Measurements from ENCODE around the gene EYA2. TPM values are rescaled to one million over a fixed set of nuclear protein-coding genes. Genes with fewer than 3 reads are reported as not detected.

Gene EYA2
- total RNA-seq, 4 donors from 2014 or later = 9.9 to 20.1 (median 13.8) TPM

DNA sequence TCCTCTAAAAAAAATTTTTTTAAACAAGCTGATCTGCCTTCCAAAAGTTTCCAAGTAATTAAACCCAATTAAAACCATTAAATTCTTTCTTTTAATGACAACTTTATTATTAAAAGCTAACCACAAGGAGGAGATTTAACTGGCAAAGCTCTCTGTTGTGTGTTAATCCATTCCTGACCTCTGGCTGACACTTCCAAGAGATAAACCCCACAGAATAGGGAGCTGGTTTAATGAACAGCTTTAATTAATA lies 230.8 kb downstream of the EYA2 start:
- H3K9me3 ChIP-seq = no peaks in the 10 kb centered on the region
- peaks cover 4 to 23% of the 10 kb centered on the region in 2 donors for H3K4me1 ChIP-seq
- no peak overlapping the region for H3K4me3 ChIP-seq (replicated peaks in 1 of 3)
- H3K27ac ChIP-seq = peak overlapping the region in 2 of 3 donors; percentile 43 to 47
- intact Hi-C loops (cut with DNase I) = no loop called here
- H3K36me3 ChIP-seq = no peaks in the 10 kb centered on the region
- H3K27me3 ChIP-seq = no peaks in the 10 kb centered on the region
- no peak for DNase-seq
- TF ChIP-seq, protein P1, sequence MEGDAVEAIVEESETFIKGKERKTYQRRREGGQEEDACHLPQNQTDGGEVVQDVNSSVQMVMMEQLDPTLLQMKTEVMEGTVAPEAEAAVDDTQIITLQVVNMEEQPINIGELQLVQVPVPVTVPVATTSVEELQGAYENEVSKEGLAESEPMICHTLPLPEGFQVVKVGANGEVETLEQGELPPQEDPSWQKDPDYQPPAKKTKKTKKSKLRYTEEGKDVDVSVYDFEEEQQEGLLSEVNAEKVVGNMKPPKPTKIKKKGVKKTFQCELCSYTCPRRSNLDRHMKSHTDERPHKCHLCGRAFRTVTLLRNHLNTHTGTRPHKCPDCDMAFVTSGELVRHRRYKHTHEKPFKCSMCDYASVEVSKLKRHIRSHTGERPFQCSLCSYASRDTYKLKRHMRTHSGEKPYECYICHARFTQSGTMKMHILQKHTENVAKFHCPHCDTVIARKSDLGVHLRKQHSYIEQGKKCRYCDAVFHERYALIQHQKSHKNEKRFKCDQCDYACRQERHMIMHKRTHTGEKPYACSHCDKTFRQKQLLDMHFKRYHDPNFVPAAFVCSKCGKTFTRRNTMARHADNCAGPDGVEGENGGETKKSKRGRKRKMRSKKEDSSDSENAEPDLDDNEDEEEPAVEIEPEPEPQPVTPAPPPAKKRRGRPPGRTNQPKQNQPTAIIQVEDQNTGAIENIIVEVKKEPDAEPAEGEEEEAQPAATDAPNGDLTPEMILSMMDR (IDR thresholded peaks at IDR 0.05) = peak in 1 of 6 experiments; percentile 21
- TF ChIP-seq POLR2A (IDR thresholded peaks at IDR 0.05) = no peak

DNA sequence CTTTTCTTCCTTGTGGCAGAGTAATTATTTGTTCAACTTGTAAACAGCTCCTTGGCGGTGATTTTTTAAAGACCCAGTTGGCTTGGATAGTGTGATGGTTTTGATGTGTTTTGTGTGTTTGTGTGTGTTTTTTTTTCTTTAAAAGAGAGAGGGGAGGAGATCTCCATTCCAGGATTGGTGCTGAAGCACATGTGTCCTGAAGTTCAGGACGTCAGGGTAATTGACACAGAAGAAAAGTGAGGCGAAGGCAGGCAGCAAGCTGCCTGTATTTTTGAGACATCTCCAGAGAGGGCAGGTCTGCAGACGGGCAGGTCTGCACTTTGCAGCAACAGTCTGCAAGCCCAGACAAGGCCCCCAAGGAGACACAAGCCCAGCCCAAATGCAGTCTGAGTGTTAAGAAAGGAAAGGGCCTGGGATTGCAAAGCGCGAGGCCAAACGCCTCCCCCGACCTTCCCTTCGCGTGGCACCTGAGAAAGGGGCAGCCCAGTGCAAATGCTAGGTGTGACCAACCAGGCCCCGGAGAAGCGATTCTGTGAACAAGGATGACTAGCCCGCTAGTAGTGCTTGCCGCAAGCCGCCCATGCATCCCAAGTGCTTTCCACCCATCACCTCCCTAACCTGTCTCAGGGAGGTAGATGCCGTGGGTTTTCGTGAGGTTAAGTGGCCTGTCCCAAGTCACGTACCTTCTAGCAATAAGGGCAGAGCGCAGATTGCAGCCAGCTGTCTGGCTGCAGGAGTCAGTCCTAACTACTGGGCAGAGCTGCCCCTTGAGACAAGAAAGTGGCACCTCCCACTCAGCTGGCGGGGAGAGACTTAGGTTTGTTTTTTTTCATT lies 231.3 kb downstream of the EYA2 start:
- Histone ChIP-seq H3K36me3 (no peaks in the 10 kb centered on the region), H3K9me3 (no peaks in the 10 kb centered on the region), H3K27me3 (no peaks in the 10 kb centered on the region), H3K4me1 (peaks cover 4 to 23% of the 10 kb centered on the region in 2 donors), H3K27ac (peak overlapping the region in 2 of 3 donors; percentile 43 to 47), H3K4me3 (replicated peaks in 1 of 3) (no peak overlapping the region)
- TF ChIP-seq POLR2A (IDR thresholded peaks at IDR 0.05) = no peak
- TF ChIP-seq, protein P1 (IDR thresholded peaks at IDR 0.05) = no peak
- peak in 1 of 2 donors; percentile 18 for DNase-seq
- WGBS, 2 donors = 77 to 84% methylated on average over 16 to 20 of the region's 20 CpGs
- intact Hi-C loops (cut with DNase I) = no loop called here

DNA sequence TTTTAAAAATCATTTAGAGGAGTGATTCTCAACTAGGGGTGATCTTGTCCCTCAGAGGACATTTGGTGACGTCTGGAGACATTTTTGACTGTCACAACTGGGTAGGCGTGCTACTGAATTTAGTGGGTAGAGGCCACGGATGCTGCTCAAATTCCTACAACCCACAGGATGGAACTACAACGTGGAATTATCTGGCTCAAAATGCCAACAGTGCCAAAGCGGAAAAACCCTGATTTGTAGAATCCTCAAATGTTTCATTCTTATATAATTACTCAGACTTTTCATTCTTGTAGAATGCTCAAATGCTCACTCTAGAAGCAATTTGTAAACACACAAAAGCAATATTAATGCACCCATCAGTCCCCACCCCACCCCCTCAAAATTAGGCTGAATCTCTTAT lies 232.1 kb downstream of the EYA2 start:
- intact Hi-C loops (cut with DNase I) = no loop called here
- no peaks in the 10 kb centered on the region for H3K9me3 ChIP-seq
- no peak overlapping the region for H3K4me3 ChIP-seq (replicated peaks in 1 of 3)
- peaks cover 4 to 23% of the 10 kb centered on the region in 2 donors for H3K4me1 ChIP-seq
- no peak overlapping the region for H3K27ac ChIP-seq
- DNase-seq = no peak
- H3K36me3 ChIP-seq = no peaks in the 10 kb centered on the region
- H3K27me3 ChIP-seq = no peaks in the 10 kb centered on the region
- TF ChIP-seq POLR2A (IDR thresholded peaks at IDR 0.05) = no peak
- TF ChIP-seq, protein P1 (IDR thresholded peaks at IDR 0.05) = no peak
- 72 to 91% methylated on average over 5 of the region's 5 CpGs for WGBS, 2 donors

DNA sequence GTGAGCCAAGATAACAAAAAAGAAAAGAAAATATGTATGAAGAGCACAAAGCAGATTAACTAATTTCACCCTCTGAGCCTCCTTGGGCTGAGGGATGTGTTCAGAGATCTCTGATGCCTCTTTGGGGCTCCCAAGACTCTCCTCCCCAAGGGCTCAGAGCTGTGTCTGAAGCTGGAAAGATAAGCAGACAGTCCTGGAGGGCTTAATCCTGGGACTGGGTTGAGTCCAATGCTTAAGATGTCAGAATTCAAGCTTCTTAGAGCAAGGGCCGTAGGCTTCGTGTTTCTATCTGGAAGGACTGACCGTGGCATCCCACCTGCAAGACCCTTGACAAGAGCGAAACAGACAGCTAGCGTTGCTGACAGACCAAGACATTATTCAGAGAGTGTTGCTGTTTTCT lies 232.9 kb downstream of the EYA2 start:
- 90 to 93% methylated on average over 5 of the region's 5 CpGs for WGBS, 2 donors
- no peak for DNase-seq
- H3K9me3 ChIP-seq = no peaks in the 10 kb centered on the region
- H3K27ac ChIP-seq = no peak overlapping the region
- no peaks in the 10 kb centered on the region for H3K36me3 ChIP-seq
- H3K4me3 ChIP-seq (replicated peaks in 1 of 3) = no peak overlapping the region
- H3K4me1 ChIP-seq = peaks cover 4 to 23% of the 10 kb centered on the region in 2 donors
- no peak for TF ChIP-seq POLR2A (IDR thresholded peaks at IDR 0.05)
- TF ChIP-seq, protein P1 (IDR thresholded peaks at IDR 0.05) = no peak
- no peaks in the 10 kb centered on the region for H3K27me3 ChIP-seq
- intact Hi-C loops (cut with DNase I) = no loop called here

DNA sequence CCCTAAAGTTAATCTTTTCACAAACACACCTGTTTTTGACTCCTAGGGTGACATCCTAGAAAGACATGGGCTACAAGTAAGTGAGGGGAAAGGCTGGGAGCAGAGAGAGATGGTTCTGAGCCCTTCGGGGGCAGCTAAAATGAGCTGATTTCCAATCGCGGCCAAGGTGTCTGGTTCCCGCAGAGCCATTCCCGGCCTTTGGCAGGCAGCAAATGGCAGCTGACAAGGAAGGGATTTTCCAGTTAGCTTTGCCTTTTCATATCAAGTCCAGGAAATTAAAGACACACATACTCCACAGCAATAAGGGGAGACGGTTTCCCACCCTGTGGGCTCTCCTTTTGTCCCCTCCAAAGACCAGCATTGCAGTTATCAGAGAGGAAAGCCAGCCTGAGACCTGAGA lies 233.4 kb downstream of the EYA2 start:
- DNase-seq = no peak
- Histone ChIP-seq H3K36me3 (no peaks in the 10 kb centered on the region), H3K4me3 (replicated peaks in 1 of 3) (no peak overlapping the region), H3K27me3 (no peaks in the 10 kb centered on the region), H3K4me1 (peaks cover 4 to 23% of the 10 kb centered on the region in 2 donors), H3K27ac (no peak overlapping the region), H3K9me3 (no peaks in the 10 kb centered on the region)
- intact Hi-C loops (cut with DNase I) = no loop called here
- TF ChIP-seq POLR2A (IDR thresholded peaks at IDR 0.05) = no peak
- TF ChIP-seq, protein P1 (IDR thresholded peaks at IDR 0.05) = no peak
- 49 to 63% methylated on average over 6 of the region's 6 CpGs for WGBS, 2 donors
